Liver (tissue), 9 donors: Measurements from ENCODE around the gene DNAJA3. TPM values are rescaled to one million over a fixed set of nuclear protein-coding genes. Genes with fewer than 3 reads are reported as not detected.

Experiments used
- DNase-seq: peaks from one replicate; pipeline ENCODE4 v3.0.0-alpha.2; 2017; ENCODE audit warnings: low spot score
- H3K27ac ChIP-seq, 2 donors: one replicate each; pipeline ENCODE4 v1.7.0; 2013; ENCODE audit warnings: inconsistent platforms in 2 of 2, low read length in 2 of 2, control low read depth in 1 of 2, low read depth in 1 of 2, mild to moderate bottlenecking in 1 of 2
- H3K27me3 ChIP-seq, 4 donors: one replicate each; pipeline versions ENCODE4 v1.6.1 to v1.7.0; 2013; ENCODE audit warnings: low read length in 3 of 4, inconsistent platforms in 1 of 4, mild to moderate bottlenecking in 1 of 4, moderate library complexity in 1 of 4; ENCODE audit not compliant: control insufficient read depth in 4 of 4, insufficient read depth in 4 of 4
- H3K36me3 ChIP-seq, 4 donors: one replicate each; pipeline versions ENCODE4 v1.6.1 to v1.7.0; 2013; ENCODE audit warnings: low read length in 3 of 4, mild to moderate bottlenecking in 3 of 4, low read depth in 1 of 4, moderate library complexity in 1 of 4; ENCODE audit not compliant: control insufficient read depth in 4 of 4, insufficient read depth in 3 of 4
- H3K4me1 ChIP-seq, 4 donors: one replicate each; pipeline versions ENCODE4 v1.6.1 to v1.7.0; 2013; ENCODE audit warnings: low read length in 3 of 4, mild to moderate bottlenecking in 3 of 4, moderate library complexity in 1 of 4; ENCODE audit not compliant: control insufficient read depth in 4 of 4, insufficient read depth in 4 of 4
- H3K4me3 ChIP-seq, 3 donors: one replicate each; pipeline versions ENCODE4 v1.6.1 to v1.7.0; 2013; ENCODE audit warnings: low read length in 3 of 3, control low read depth in 1 of 3, low read depth in 1 of 3, mild to moderate bottlenecking in 1 of 3
- H3K9ac ChIP-seq, 2 donors: one replicate each; pipeline ENCODE4 v1.7.0; 2013; ENCODE audit warnings: low read length in 2 of 2, mild to moderate bottlenecking in 2 of 2, moderate library complexity in 2 of 2, control low read depth in 1 of 2, low read depth in 1 of 2
- H3K9me3 ChIP-seq, 4 donors: one replicate each; pipeline versions ENCODE4 v1.6.1 to v1.7.0; 2013; ENCODE audit warnings: low read length in 3 of 4; ENCODE audit not compliant: control insufficient read depth in 4 of 4
- EGR1 ChIP-seq, 2 donors: IDR thresholded peaks; 2 replicates each; pipeline ENCODE4 v1.6.1; 2016 to 2018; ENCODE audit warnings: antibody characterized with exemption in 2 of 2, low read depth in 2 of 2
- FOXA1 ChIP-seq: IDR thresholded peaks from 2 replicates; pipeline ENCODE4 v1.6.1; 2016; ENCODE audit warnings: antibody characterized with exemption
- HNF4A ChIP-seq, 2 donors: conservative IDR thresholded peaks; 2 replicates each; pipeline ENCODE4 v1.6.1; 2016; ENCODE audit warnings: antibody characterized with exemption in 2 of 2, mild to moderate bottlenecking in 2 of 2
- HNF4G ChIP-seq: IDR thresholded peaks from 2 replicates; pipeline ENCODE4 v1.6.1; 2016; ENCODE audit warnings: antibody characterized with exemption
- JUND ChIP-seq, 2 donors: IDR thresholded peaks; 2 replicates each; pipeline ENCODE4 v1.6.1; 2016; ENCODE audit warnings: antibody characterized with exemption in 2 of 2
- NR2F2 ChIP-seq: IDR thresholded peaks from 2 replicates; pipeline ENCODE4 v1.6.1; 2016; ENCODE audit warnings: antibody characterized with exemption
- RAD21 ChIP-seq, 2 donors: IDR thresholded peaks; 2 replicates each; pipeline ENCODE4 v1.6.1; 2016; ENCODE audit warnings: antibody characterized with exemption in 2 of 2, mild to moderate bottlenecking in 2 of 2
- RXRA ChIP-seq, 2 donors: IDR thresholded peaks; 2 replicates each; pipeline ENCODE4 v1.6.1; 2017 to 2018; ENCODE audit warnings: antibody characterized with exemption in 2 of 2, mild to moderate bottlenecking in 1 of 2
- SP1 ChIP-seq: IDR thresholded peaks from 2 replicates; pipeline ENCODE4 v1.6.1; 2018; ENCODE audit warnings: antibody characterized with exemption, mild to moderate bottlenecking
- TAF1 ChIP-seq: conservative IDR thresholded peaks from 2 replicates; pipeline ENCODE4 v1.6.1; 2016; ENCODE audit warnings: antibody characterized with exemption, mild to moderate bottlenecking
- YY1 ChIP-seq: IDR thresholded peaks from 2 replicates; pipeline ENCODE4 v1.6.1; 2016; ENCODE audit warnings: antibody characterized with exemption, mild to moderate bottlenecking
- WGBS: extraction: QIAGEN DNeasy Blood & Tissue Kit; methylation state at CpG from one replicate; pipeline ENCODE4 v1.1.7; 2013; 5-methylcytosine and 5-hydroxymethylcytosine counted together
- polyA plus RNA-seq, 2 donors: library from polyadenylated mRNA; stranded (reverse) in 1 of 2; unstranded in 1 of 2; fragments of 200-250 nt in 1 of 2; fragments of >200 nt in 1 of 2; fragmentation: Nextera tagmentation in 1 of 2; extraction: Ambion mirVana in 1 of 2; gene quantifications; one replicate each; pipeline versions ENCODE4 v1.2.1 to v1.2.3, GENCODE V29; 2013 to 2015
- total RNA-seq, 2 donors: library from RNA; depleted of rRNA; stranded (reverse); fragments of >200 nt; gene quantifications; one replicate each; pipeline ENCODE4 v1.2.3, GENCODE V29; 2014
- TF ChIP-seq, protein P1 (sequence below): IDR thresholded peaks from 2 replicates; pipeline ENCODE4 v1.6.1; 2016; ENCODE audit warnings: antibody characterized with exemption, mild to moderate bottlenecking
- TF ChIP-seq, protein P2 (sequence below): IDR thresholded peaks from 2 replicates; pipeline ENCODE4 v1.6.1; 2016; ENCODE audit warnings: antibody characterized with exemption
- TF ChIP-seq, protein P3 (sequence below): IDR thresholded peaks from 2 replicates; pipeline ENCODE4 v1.6.1; 2016; ENCODE audit warnings: antibody characterized with exemption
- TF ChIP-seq, protein P4 (sequence below): IDR thresholded peaks from 2 replicates; pipeline ENCODE4 v1.6.1; 2016; ENCODE audit warnings: antibody characterized with exemption
- TF ChIP-seq, protein P5 (sequence below): fragments of 150-350 bp; IDR thresholded peaks from 2 replicates; pipeline ENCODE4 v1.5.1; 2017; ENCODE audit warnings: improper control_type of control experiment, low read depth, low read length; ENCODE audit not compliant: missing input control
- donor health status: healthy.
- donor health status: healthy.
- donor health status: healthy.
- donor health status: healthy.
- donor health status: healthy.

The DNAJA3 gene
- total and polyA plus RNA-seq, 4 donors: 39.6 to 86.3 (median 65.6) TPM

DNA sequence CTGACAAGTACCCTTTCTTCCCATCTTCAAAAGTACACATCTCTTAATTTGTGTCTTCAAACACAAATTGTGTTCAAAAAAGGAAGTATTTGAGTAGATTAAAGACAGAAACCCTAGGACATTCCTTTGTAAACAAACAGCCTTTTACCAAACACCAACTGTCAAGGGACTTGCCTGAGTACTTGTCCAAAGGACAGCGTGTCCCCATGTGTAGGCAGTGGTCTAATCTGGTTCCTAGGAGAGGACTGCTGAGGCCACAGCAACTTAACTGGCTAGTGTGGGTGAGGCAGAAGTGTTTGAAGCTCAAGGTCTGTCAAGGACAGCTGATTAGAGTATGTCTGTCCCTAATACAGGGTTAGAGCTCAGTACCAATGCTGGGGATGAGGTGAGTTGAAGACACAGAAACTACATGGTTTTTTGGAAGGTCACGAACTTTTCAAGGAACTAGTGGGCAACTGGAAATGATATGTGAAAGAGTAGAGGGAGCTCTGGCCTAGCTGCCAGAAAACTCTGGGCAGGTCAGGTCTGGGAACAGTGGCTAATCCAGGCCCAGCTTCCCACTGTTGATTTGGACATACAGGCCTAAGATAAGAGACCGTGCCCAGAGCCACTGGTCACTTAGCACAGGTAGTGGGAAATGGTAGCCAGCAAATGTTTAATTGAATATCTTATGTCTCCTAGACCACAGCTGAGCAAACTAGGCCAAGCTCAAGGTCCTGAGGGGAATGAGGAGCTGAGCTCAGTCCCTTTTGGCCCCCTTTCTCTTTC lies 60.6 kb downstream of the DNAJA3 start:
- H3K4me1 ChIP-seq: peaks cover 14 to 26% (median 25%) of the 10 kb centered on the region in 4 donors
- TF ChIP-seq RXRA (IDR thresholded peaks at IDR 0.05) (peak; percentile 13 to 58), EGR1 (IDR thresholded peaks at IDR 0.05; ENCODE audit: low read depth in 2 of 2) (no peak), TAF1 (no peak), NR2F2 (peak; percentile 63), HNF4A (conservative IDR thresholded peaks at IDR 0.05) (peak; percentile 6 to 22), RAD21 (IDR thresholded peaks at IDR 0.05) (peak in 1 of 2 donors; percentile 20), SP1 (peak; percentile 86)
- TF ChIP-seq, protein P1, sequence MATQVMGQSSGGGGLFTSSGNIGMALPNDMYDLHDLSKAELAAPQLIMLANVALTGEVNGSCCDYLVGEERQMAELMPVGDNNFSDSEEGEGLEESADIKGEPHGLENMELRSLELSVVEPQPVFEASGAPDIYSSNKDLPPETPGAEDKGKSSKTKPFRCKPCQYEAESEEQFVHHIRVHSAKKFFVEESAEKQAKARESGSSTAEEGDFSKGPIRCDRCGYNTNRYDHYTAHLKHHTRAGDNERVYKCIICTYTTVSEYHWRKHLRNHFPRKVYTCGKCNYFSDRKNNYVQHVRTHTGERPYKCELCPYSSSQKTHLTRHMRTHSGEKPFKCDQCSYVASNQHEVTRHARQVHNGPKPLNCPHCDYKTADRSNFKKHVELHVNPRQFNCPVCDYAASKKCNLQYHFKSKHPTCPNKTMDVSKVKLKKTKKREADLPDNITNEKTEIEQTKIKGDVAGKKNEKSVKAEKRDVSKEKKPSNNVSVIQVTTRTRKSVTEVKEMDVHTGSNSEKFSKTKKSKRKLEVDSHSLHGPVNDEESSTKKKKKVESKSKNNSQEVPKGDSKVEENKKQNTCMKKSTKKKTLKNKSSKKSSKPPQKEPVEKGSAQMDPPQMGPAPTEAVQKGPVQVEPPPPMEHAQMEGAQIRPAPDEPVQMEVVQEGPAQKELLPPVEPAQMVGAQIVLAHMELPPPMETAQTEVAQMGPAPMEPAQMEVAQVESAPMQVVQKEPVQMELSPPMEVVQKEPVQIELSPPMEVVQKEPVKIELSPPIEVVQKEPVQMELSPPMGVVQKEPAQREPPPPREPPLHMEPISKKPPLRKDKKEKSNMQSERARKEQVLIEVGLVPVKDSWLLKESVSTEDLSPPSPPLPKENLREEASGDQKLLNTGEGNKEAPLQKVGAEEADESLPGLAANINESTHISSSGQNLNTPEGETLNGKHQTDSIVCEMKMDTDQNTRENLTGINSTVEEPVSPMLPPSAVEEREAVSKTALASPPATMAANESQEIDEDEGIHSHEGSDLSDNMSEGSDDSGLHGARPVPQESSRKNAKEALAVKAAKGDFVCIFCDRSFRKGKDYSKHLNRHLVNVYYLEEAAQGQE: peak; percentile 81
- TF ChIP-seq, protein P2, sequence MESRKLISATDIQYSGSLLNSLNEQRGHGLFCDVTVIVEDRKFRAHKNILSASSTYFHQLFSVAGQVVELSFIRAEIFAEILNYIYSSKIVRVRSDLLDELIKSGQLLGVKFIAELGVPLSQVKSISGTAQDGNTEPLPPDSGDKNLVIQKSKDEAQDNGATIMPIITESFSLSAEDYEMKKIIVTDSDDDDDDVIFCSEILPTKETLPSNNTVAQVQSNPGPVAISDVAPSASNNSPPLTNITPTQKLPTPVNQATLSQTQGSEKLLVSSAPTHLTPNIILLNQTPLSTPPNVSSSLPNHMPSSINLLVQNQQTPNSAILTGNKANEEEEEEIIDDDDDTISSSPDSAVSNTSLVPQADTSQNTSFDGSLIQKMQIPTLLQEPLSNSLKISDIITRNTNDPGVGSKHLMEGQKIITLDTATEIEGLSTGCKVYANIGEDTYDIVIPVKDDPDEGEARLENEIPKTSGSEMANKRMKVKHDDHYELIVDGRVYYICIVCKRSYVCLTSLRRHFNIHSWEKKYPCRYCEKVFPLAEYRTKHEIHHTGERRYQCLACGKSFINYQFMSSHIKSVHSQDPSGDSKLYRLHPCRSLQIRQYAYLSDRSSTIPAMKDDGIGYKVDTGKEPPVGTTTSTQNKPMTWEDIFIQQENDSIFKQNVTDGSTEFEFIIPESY: no peak
- DNase-seq: no peak
- peaks cover 3 to 4% (median 4%) of the 10 kb centered on the region in 4 donors for H3K36me3 ChIP-seq
- WGBS: 69% methylated on average over 3 of the region's 3 CpGs
- no peaks in the 10 kb centered on the region for H3K9me3 ChIP-seq
- H3K27me3 ChIP-seq: no peaks in the 10 kb centered on the region
- H3K4me3 ChIP-seq: no peak overlapping the region
- no peak overlapping the region for H3K9ac ChIP-seq
- H3K27ac ChIP-seq: peak overlapping the region; percentile 56 to 62

DNA sequence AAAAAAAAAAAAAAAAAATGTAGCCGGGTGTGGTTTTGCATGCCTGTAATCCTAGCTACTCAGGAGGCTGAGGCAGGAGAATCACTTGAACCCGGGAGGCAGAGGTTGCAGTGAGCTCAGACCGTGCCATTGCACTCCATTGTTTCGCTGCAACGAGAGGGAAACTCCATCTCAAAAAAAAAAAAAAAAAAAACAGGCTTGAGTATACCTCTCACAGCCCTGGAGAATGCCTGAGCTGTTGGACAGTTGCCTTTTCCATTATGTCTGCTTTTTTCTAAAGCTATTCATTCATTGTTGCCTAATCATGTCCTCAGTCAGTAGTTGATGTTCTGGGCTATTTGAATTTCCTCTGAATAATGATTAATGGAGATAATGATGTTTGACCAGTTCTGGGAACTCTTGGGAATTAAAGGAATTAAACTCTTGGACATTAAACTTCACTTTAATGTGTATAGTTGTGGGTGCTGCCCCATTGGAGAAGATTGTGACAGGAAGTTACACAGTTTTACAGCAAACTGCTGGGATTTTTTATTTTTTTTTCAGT lies 62.4 kb downstream of the DNAJA3 start:
- 40% methylated on average over 5 of the region's 5 CpGs for WGBS
- H3K36me3 ChIP-seq: peaks cover 3 to 4% (median 4%) of the 10 kb centered on the region in 4 donors
- no peaks in the 10 kb centered on the region for H3K9me3 ChIP-seq
- H3K27me3 ChIP-seq: no peaks in the 10 kb centered on the region
- no peak for DNase-seq
- H3K4me3 ChIP-seq: no peak overlapping the region
- no peak overlapping the region for H3K9ac ChIP-seq
- peaks cover 14 to 26% (median 25%) of the 10 kb centered on the region in 4 donors for H3K4me1 ChIP-seq
- H3K27ac ChIP-seq: peak overlapping the region; percentile 49 to 71
- TF ChIP-seq HNF4G: no peak
- TF ChIP-seq EGR1 (IDR thresholded peaks at IDR 0.05; ENCODE audit: low read depth in 2 of 2): peak in 1 of 2 donors; percentile 42
- TF ChIP-seq, protein P1: peak; percentile 71
- peak in 1 of 2 donors; percentile 28 for TF ChIP-seq RAD21 (IDR thresholded peaks at IDR 0.05)
- peak; percentile 89 for TF ChIP-seq YY1
- TF ChIP-seq, protein P2: peak; percentile 84
- no peak for TF ChIP-seq TAF1
- TF ChIP-seq, protein P3, sequence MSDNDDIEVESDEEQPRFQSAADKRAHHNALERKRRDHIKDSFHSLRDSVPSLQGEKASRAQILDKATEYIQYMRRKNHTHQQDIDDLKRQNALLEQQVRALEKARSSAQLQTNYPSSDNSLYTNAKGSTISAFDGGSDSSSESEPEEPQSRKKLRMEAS: no peak
- TF ChIP-seq JUND (IDR thresholded peaks at IDR 0.05): peak in 1 of 2 donors; percentile 72
- TF ChIP-seq NR2F2: no peak
- TF ChIP-seq FOXA1: peak; percentile 32
- TF ChIP-seq, protein P4, sequence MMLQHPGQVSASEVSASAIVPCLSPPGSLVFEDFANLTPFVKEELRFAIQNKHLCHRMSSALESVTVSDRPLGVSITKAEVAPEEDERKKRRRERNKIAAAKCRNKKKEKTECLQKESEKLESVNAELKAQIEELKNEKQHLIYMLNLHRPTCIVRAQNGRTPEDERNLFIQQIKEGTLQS: peak; percentile 54
- peak; percentile 80 for TF ChIP-seq SP1
- TF ChIP-seq, protein P5, sequence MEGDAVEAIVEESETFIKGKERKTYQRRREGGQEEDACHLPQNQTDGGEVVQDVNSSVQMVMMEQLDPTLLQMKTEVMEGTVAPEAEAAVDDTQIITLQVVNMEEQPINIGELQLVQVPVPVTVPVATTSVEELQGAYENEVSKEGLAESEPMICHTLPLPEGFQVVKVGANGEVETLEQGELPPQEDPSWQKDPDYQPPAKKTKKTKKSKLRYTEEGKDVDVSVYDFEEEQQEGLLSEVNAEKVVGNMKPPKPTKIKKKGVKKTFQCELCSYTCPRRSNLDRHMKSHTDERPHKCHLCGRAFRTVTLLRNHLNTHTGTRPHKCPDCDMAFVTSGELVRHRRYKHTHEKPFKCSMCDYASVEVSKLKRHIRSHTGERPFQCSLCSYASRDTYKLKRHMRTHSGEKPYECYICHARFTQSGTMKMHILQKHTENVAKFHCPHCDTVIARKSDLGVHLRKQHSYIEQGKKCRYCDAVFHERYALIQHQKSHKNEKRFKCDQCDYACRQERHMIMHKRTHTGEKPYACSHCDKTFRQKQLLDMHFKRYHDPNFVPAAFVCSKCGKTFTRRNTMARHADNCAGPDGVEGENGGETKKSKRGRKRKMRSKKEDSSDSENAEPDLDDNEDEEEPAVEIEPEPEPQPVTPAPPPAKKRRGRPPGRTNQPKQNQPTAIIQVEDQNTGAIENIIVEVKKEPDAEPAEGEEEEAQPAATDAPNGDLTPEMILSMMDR: no peak
